Thyroid gland (tissue), 4 donors: ENCODE results near the gene PAPPA2. TPM values are rescaled to one million over a fixed set of nuclear protein-coding genes. Genes with fewer than 3 reads are reported as not detected.

Experiments
- DNase-seq, 2 donors: peaks; one replicate each; pipeline ENCODE4 v3.0.0-alpha.2; 2019
- H3K27ac ChIP-seq, 3 donors: fragments of 200-600 bp; sonication (generic); 1 replicate in 2 of 3; 2 replicates in 1 of 3; pipeline ENCODE4 v1.5.1; 2016 to 2019; ENCODE audit warnings: mild to moderate bottlenecking in 1 of 3, moderate library complexity in 1 of 3
- H3K27me3 ChIP-seq: fragments of 200-600 bp; sonication (generic); one replicate; pipeline ENCODE4 v1.5.1; 2019
- H3K36me3 ChIP-seq, 2 donors: fragments of 200-600 bp; sonication (generic); one replicate each; pipeline ENCODE4 v1.5.1; 2016 to 2019
- H3K4me1 ChIP-seq, 2 donors: fragments of 200-600 bp; sonication (generic); one replicate each; pipeline ENCODE4 v1.5.1; 2017 to 2019
- H3K4me3 ChIP-seq, 3 donors: fragments of 200-600 bp; sonication (generic); replicated peaks in 1 of 3; 1 replicate in 2 of 3; 2 replicates in 1 of 3; pipeline ENCODE4 v1.5.1; 2016; ENCODE audit warnings: mild to moderate bottlenecking in 1 of 3
- H3K9me3 ChIP-seq: fragments of 200-600 bp; sonication (generic); one replicate; pipeline ENCODE4 v1.5.1; 2017
- POLR2A ChIP-seq, 2 donors: fragments of 450-650 bp; IDR thresholded peaks; one replicate each; pipeline ENCODE4 v1.6.1; 2017; ENCODE audit warnings: antibody characterized with exemption in 2 of 2, mild to moderate bottlenecking in 2 of 2, moderate library complexity in 1 of 2
- WGBS, 2 donors: methylation state at CpG; one replicate each; pipeline ENCODE4 v1.1.5; 2017; 5-methylcytosine and 5-hydroxymethylcytosine counted together
- intact Hi-C: fragments of 100-400 bp; cut with DNase I; formaldehyde crosslinking; loops from one replicate; pipeline ENCODE4 v1.15.1; 2023
- total RNA-seq, 4 donors: library from RNA; depleted of rRNA; stranded (reverse); fragments of >200 nt; gene quantifications; one replicate each; pipeline ENCODE4 v1.2.3, GENCODE V29; 2016
- TF ChIP-seq, protein P1 (sequence below), 6 experiments: fragments of 200-600 bp in 3 of 6; fragments of 450-650 bp in 3 of 6; sonication (generic) in 3 of 6; IDR thresholded peaks; one replicate each; pipeline ENCODE4 v1.5.1; 2016 to 2019; ENCODE audit warnings: antibody characterized with exemption in 6 of 6, mild to moderate bottlenecking in 2 of 6, inconsistent platforms in 1 of 6, moderate library complexity in 1 of 6

PAPPA2 gene
- total RNA-seq, 4 donors from 2014 or later, result 1.1 to 2.7 (median 1.6) TPM

GRCh38 chr1:176893625-176894352, 430.8 kb downstream of the PAPPA2 start:
- intact Hi-C loops, result no loop called here
- Histone ChIP-seq H3K27me3 (no peaks in the 10 kb centered on the region), H3K27ac (no peak overlapping the region), H3K9me3 (no peaks in the 10 kb centered on the region), H3K4me1 (peaks cover 0 to 4% of the 10 kb centered on the region in 2 donors), H3K4me3 (no peak overlapping the region), H3K36me3 (no peaks in the 10 kb centered on the region)
- TF ChIP-seq, protein P1, sequence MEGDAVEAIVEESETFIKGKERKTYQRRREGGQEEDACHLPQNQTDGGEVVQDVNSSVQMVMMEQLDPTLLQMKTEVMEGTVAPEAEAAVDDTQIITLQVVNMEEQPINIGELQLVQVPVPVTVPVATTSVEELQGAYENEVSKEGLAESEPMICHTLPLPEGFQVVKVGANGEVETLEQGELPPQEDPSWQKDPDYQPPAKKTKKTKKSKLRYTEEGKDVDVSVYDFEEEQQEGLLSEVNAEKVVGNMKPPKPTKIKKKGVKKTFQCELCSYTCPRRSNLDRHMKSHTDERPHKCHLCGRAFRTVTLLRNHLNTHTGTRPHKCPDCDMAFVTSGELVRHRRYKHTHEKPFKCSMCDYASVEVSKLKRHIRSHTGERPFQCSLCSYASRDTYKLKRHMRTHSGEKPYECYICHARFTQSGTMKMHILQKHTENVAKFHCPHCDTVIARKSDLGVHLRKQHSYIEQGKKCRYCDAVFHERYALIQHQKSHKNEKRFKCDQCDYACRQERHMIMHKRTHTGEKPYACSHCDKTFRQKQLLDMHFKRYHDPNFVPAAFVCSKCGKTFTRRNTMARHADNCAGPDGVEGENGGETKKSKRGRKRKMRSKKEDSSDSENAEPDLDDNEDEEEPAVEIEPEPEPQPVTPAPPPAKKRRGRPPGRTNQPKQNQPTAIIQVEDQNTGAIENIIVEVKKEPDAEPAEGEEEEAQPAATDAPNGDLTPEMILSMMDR (IDR thresholded peaks at IDR 0.05), result no peak
- TF ChIP-seq POLR2A (IDR thresholded peaks at IDR 0.05), result no peak
- DNase-seq, result no peak
- 53 to 60% methylated on average over 7 of the region's 7 CpGs for WGBS, 2 donors

- 89 to 90% methylated on average over 6 to 8 of the region's 8 CpGs for WGBS, 2 donors
- intact Hi-C loops, result no loop called here
- peaks cover 0 to 4% of the 10 kb centered on the region in 2 donors for H3K4me1 ChIP-seq
- H3K36me3 ChIP-seq, result no peaks in the 10 kb centered on the region
- no peaks in the 10 kb centered on the region for H3K27me3 ChIP-seq
- no peak for TF ChIP-seq POLR2A (IDR thresholded peaks at IDR 0.05)
- TF ChIP-seq, protein P1 (IDR thresholded peaks at IDR 0.05), result no peak
- DNase-seq, result no peak
- no peak overlapping the region for H3K27ac ChIP-seq
- no peaks in the 10 kb centered on the region for H3K9me3 ChIP-seq
- no peak overlapping the region for H3K4me3 ChIP-seq
Measured at GRCh38 chr1:176894450-176894849, 431.5 kb downstream of the PAPPA2 start.
